Chondrocyte (in vitro differentiated cells): ENCODE data around the gene ZP3. TPM values are rescaled to one million over a fixed set of nuclear protein-coding genes. Genes with fewer than 3 reads are reported as not detected.
"Not testable (repeated sequence)": the region's sequence is repeated elsewhere in the genome, so short reads cannot be mapped to it uniquely, and the experiment has no call there.

Source experiments
- DNase-seq: peaks from one replicate; pipeline ENCODE4 v3.0.0; 2021; ENCODE audit warnings: mixed read lengths, low spot score
- H3K27ac Mint-ChIP-seq: one replicate; pipeline ENCODE4 v1.8.0; 2021; ENCODE audit warnings: mild to moderate bottlenecking, moderate library complexity, mixed read lengths; ENCODE audit not compliant: unreplicated experiment
- H3K27me3 Mint-ChIP-seq: 2 replicates; pipeline ENCODE4 v1.8.0; 2021; ENCODE audit warnings: low read depth, mixed read lengths
- H3K36me3 Mint-ChIP-seq: 2 replicates; pipeline ENCODE4 v1.8.0; 2021; ENCODE audit warnings: low read depth, mixed read lengths
- H3K4me1 Mint-ChIP-seq: 2 replicates; pipeline ENCODE4 v1.8.0; 2021; ENCODE audit warnings: low read depth, mild to moderate bottlenecking, mixed read lengths
- H3K4me3 Mint-ChIP-seq: one replicate; pipeline ENCODE4 v1.8.0; 2021; ENCODE audit warnings: mild to moderate bottlenecking, moderate library complexity, mixed read lengths; ENCODE audit not compliant: unreplicated experiment
- H3K9me3 Mint-ChIP-seq: 2 replicates; pipeline ENCODE4 v1.8.0; 2021; ENCODE audit warnings: low read depth, mixed read lengths
- total RNA-seq: library from RNA; stranded (reverse); gene quantifications from 3 replicates; pipeline ENCODE4 v1.2.1, GENCODE V29; 2021

The ZP3 gene
- total RNA-seq, 1 donor from 2014 or later, result not detected

GRCh38 chr7:76471556-76472221 is 46.9 kb downstream of the ZP3 start:
- H3K4me3 Mint-ChIP-seq, DNase-seq, H3K27me3 Mint-ChIP-seq, H3K27ac Mint-ChIP-seq, H3K4me1 Mint-ChIP-seq, H3K36me3 Mint-ChIP-seq, H3K9me3 Mint-ChIP-seq: not testable (repeated sequence)

GRCh38 chr7:76473097-76473496 is 48.3 kb downstream of the ZP3 start:
- not testable (repeated sequence) for H3K36me3 Mint-ChIP-seq, H3K9me3 Mint-ChIP-seq, H3K4me1 Mint-ChIP-seq, H3K4me3 Mint-ChIP-seq, H3K27me3 Mint-ChIP-seq, H3K27ac Mint-ChIP-seq, DNase-seq

GRCh38 chr7:76476280-76476679 is 51.5 kb downstream of the ZP3 start:
- H3K27ac Mint-ChIP-seq, H3K27me3 Mint-ChIP-seq, H3K36me3 Mint-ChIP-seq, H3K4me1 Mint-ChIP-seq, H3K4me3 Mint-ChIP-seq, DNase-seq, H3K9me3 Mint-ChIP-seq: not testable (repeated sequence)

GRCh38 chr7:76476742-76477474 is 52.2 kb downstream of the ZP3 start:
- H3K9me3 Mint-ChIP-seq, H3K36me3 Mint-ChIP-seq, H3K27ac Mint-ChIP-seq, H3K4me1 Mint-ChIP-seq, H3K4me3 Mint-ChIP-seq, H3K27me3 Mint-ChIP-seq, DNase-seq: not testable (repeated sequence)

GRCh38 chr7:76479628-76480027 is 54.9 kb downstream of the ZP3 start:
- not testable (repeated sequence) for H3K4me1 Mint-ChIP-seq, H3K36me3 Mint-ChIP-seq

GRCh38 chr7:76480403-76481253 is 55.9 kb downstream of the ZP3 start:
- not testable (repeated sequence) for DNase-seq, H3K9me3 Mint-ChIP-seq, H3K36me3 Mint-ChIP-seq, H3K27me3 Mint-ChIP-seq, H3K27ac Mint-ChIP-seq, H3K4me1 Mint-ChIP-seq, H3K4me3 Mint-ChIP-seq

More at GRCh38 chr7:76479628-76480027, 54.9 kb downstream of the ZP3 start:
- H3K9me3 Mint-ChIP-seq, H3K27me3 Mint-ChIP-seq, DNase-seq, H3K4me3 Mint-ChIP-seq, H3K27ac Mint-ChIP-seq: not testable (repeated sequence)

- H3K4me1 Mint-ChIP-seq, DNase-seq, H3K9me3 Mint-ChIP-seq, H3K4me3 Mint-ChIP-seq, H3K27me3 Mint-ChIP-seq, H3K36me3 Mint-ChIP-seq, H3K27ac Mint-ChIP-seq: not testable (repeated sequence)
Observed at GRCh38 chr7:76482660-76483059, 57.9 kb downstream of the ZP3 start.

GRCh38 chr7:76483081-76483480 is 58.3 kb downstream of the ZP3 start:
- H3K9me3 Mint-ChIP-seq, H3K4me1 Mint-ChIP-seq, H3K4me3 Mint-ChIP-seq, H3K36me3 Mint-ChIP-seq, H3K27ac Mint-ChIP-seq, DNase-seq, H3K27me3 Mint-ChIP-seq: not testable (repeated sequence)

- not testable (repeated sequence) for H3K36me3 Mint-ChIP-seq, H3K9me3 Mint-ChIP-seq, H3K27me3 Mint-ChIP-seq, H3K4me3 Mint-ChIP-seq, H3K4me1 Mint-ChIP-seq, DNase-seq, H3K27ac Mint-ChIP-seq
Observed at GRCh38 chr7:76484456-76484855, 59.7 kb downstream of the ZP3 start.

- H3K36me3 Mint-ChIP-seq, H3K4me3 Mint-ChIP-seq, H3K4me1 Mint-ChIP-seq, H3K27me3 Mint-ChIP-seq, DNase-seq, H3K9me3 Mint-ChIP-seq, H3K27ac Mint-ChIP-seq: not testable (repeated sequence)
Observed at GRCh38 chr7:76485822-76486610, 61.3 kb downstream of the ZP3 start.

GRCh38 chr7:76486618-76487017 is 61.9 kb downstream of the ZP3 start:
- H3K27me3 Mint-ChIP-seq, DNase-seq, H3K27ac Mint-ChIP-seq, H3K9me3 Mint-ChIP-seq, H3K4me1 Mint-ChIP-seq, H3K36me3 Mint-ChIP-seq, H3K4me3 Mint-ChIP-seq: not testable (repeated sequence)

- not testable (repeated sequence) for H3K27ac Mint-ChIP-seq, H3K27me3 Mint-ChIP-seq, DNase-seq, H3K4me3 Mint-ChIP-seq, H3K36me3 Mint-ChIP-seq, H3K4me1 Mint-ChIP-seq, H3K9me3 Mint-ChIP-seq
Observed at GRCh38 chr7:76487969-76488368, 63.2 kb downstream of the ZP3 start.
